SH-SY5Y (cell line): ENCODE data around the gene CFAP92.

Experiments used
- GATA2 ChIP-seq: IDR thresholded peaks from 2 replicates; pipeline ENCODE4 v1.6.1; 2011; ENCODE audit warnings: mild to moderate bottlenecking, low read depth, low read length
- GATA3 ChIP-seq: IDR thresholded peaks from 2 replicates; pipeline ENCODE4 v1.6.1; 2011; ENCODE audit warnings: low read depth, mild to moderate bottlenecking, low read length, moderate library complexity

GRCh38 chr3:129032716-129033115, 38.8 kb upstream of the CFAP92 start:
- TF ChIP-seq GATA3 (no peak), GATA2 (no peak)
